HL-60 (cell line): ENCODE data around the gene COL7A1.

Source experiments
- CTCF ChIP-seq: IDR thresholded peaks from one replicate; pipeline ENCODE4 v1.5.1; 2011; ENCODE audit warnings: low read length, control low read depth, inconsistent platforms; ENCODE audit not compliant: insufficient read depth
- GABPA ChIP-seq: IDR thresholded peaks from 2 replicates; pipeline ENCODE4 v1.6.1; 2012; ENCODE audit warnings: low read depth
- POLR2AphosphoS5 ChIP-seq: IDR thresholded peaks from 2 replicates; pipeline ENCODE4 v1.6.1; 2012; ENCODE audit warnings: low read depth
- REST ChIP-seq: IDR thresholded peaks from 2 replicates; pipeline ENCODE4 v1.6.1; 2012; ENCODE audit warnings: low read depth; ENCODE audit not compliant: insufficient replicate concordance
- SPI1 ChIP-seq: IDR thresholded peaks from 2 replicates; pipeline ENCODE4 v1.6.1; 2012; ENCODE audit warnings: low read depth, mild to moderate bottlenecking, borderline replicate concordance

DNA sequence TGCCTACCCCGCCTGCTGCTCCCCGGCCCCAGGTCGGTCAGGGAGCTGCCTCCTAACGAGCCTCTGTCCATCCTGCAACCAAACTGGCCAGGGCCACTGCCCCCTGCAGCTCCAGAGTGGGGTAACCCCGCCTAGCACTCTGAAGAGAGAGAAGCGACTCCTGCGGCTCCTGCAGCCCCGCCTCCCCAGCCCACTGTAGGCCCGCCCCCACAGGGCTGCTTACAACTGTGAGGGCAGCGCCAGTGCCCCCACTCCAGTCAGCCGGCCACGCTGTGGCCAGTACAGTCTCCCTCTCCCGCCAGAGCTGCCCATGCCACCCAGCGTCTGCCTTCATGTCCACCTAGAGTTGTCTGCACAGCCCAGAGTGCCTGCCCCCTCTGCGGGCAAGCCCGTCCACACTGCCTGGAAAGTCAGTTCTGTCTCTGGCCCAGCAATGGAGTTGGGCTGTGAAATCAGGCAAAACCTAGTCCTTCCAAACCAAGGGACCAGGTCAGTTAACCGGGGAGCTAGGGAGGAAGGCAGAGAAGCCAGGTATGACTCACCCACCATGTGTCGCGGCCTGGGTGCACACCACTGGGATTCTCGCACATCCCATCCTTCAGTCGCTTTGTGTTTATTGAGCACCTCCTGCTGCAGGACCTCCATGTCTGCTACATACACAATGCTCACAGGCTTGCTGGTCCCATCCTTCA, 33.9 kb downstream of the COL7A1 start:
- TF ChIP-seq CTCF (no peak), REST (no peak), POLR2AphosphoS5 (no peak), GABPA (no peak), SPI1 (no peak)
